Stimulated activated CD4-positive, alpha-beta T cell treated with anti-CD3 and anti-CD28 coated beads, Interleukin-1b, Interleukin-23, amount 100 ng/mL, for 1 hour (primary cell): ENCODE data around the gene AATK.
"Not testable (repeated sequence)": the region's sequence is repeated elsewhere in the genome, so short reads cannot be mapped to it uniquely, and the experiment has no call there.

ENCODE experiments used
- DNase-seq, 2 donors: peaks; one replicate each; pipeline ENCODE4 v3.0.0-alpha.2; 2020; ENCODE audit warnings: low read depth in 2 of 2

AATK gene

DNA sequence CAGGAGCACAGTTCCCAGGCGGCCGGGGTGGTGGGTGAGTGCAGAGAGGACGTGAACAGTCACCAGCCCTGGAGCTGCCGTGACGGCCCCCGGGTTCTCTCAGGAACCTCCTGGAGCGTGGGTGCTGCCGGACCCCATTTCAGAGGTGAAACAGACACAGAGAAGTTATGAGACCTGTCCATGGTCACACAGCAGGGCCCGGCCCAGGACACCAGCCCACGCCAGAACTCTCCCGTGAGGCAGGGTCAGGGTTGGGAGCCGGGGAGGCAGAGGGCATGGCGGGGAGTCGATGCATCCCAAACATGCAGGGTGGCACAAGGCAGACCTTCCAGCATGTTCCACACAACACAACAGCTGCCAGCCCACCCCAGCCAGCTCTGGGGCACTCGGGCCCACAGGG is 4.5 kb downstream of the AATK start:
- DNase-seq = no peak

- no peak for DNase-seq
These were observed 5.1 kb downstream of the AATK start for GRCh38 chr17:81160747-81161453.

DNA sequence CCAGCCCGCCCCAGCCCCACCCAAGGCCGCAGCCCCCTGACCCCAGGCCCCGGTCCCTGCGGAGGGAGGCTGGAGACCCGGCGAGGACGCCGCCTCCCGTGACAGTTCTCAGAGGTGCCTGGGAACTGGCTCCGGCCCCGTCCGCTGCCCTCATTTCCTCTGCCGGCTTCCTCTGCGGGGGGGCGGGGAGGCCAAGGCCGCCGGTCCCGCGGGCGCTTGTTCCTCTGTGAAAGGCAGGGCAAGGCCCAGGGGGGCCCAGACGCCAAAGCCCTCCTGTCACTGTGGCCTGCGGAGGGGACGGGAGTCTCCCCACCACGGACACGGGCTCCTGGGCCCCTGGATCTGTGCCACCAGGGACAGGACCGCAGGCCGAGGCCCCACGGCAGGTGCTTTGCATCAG is 5.7 kb downstream of the AATK start:
- no peak for DNase-seq

DNA sequence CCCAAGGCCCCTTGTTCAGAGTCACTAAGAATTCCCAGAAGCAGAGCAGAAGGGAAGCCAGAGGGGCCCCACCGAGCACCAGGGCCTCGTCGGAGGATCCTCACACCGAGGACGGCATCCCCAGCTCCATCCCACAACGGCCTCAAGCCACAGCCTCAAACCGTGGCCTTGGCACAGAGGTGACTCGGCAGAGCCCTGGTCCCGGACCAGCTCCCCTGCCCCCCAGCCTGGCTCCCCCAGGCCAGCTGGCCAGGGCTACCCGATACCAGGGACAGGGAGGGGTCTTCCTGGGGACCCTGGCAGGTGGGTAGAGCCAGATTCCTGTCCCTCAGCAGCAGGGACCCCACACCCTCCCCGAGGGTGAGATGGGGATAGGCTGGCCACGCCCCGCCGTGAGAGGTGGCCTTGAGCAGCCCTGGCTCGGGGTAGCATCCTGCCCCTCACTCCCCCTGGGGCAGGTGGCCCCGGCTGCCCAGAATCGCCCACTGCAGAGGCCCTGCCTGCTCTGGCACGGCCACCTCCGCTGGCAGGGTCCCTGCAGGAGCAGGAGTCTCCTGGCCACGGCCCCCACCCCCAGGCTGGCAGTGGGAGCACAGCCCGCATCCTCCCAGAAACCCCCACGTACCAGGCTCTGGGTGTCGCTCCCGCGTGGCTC is 6.3 kb downstream of the AATK start:
- no peak for DNase-seq

DNA sequence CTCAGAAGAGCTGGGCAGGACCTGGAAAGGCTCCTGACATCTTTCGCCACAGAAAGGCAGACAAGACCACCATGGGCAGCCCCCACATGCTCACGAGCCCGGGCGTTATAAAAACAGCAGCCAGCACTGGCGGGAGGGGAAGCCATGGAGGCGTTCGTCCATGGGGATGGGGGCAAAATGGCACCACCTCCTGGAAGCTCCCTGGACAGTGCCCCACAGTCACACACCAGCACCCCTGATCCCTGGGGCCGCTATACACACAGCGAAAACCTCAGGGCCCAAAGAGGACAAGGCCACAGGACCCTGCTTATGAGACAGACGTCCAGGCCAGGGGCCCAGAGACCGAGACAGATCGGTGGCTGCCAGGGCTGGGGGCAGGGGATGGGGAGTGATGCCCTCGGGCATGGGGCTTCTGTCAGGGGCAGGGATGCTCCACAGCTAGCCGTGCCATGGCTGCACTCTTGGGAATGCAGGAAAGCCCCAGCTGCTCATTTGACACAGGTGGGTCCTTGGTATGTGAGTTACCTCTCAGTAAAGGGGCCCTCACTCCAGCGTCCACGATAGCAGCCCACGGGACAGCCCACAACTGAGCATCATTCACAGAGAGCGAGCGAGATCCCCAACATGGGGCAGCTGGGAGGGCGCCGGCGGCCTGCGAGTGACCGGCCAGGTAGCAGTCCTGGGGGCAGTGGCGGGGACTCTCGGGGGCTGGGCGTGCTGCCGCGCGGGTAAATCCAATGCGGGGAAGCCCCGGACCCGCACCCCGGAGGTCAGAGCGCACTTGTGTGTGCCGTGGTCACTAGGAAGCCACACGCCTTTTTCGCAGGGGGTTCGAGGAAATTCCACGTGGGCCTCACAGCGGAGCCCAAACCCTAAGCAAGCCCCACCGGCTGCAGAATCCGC is 7.1 kb downstream of the AATK start:
- DNase-seq = no peak

DNA sequence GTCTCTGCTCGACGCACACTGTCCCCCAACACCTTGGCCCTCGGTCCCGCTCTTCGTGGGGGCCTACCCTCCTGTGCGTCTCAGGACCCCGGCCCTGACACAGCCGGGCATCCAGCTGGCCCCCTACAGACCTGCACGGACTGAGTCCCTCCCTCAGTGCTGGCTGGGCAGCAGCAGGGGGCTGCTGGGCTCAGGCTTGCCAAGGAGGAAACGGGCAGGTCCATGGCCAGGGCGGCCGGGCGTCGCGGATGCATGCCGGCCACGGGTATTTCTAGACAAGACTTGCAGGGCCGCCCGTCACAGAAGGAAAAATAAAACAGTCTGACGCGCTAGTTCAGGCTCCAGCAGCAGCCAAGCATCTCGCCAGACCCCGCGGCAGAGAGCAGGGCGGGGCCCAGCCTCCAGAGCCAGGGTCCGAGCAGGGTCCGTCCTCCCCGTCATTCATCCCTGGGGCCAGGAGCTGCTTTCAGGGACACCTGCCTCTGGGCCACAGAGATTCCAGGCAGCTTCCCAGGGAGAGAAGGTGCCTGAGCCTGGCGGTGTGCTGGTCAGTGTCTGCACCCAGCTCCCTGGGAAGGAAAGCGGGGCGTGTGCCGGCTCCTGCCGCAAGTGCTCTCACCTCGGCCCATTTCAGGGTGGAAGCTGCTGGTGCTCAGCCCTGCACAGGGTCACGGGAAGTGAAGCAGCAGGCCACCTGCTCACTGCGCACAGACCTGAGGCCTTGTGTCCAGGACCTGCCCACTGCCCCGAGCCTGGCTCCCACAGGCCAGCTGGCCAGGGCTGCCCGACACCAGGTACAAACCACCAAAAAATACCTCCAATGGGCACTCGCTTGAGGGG is 8.0 kb downstream of the AATK start:
- DNase-seq = no peak

- DNase-seq = no peak
These were observed 8.9 kb downstream of the AATK start for GRCh38 chr17:81156866-81157805.

DNA sequence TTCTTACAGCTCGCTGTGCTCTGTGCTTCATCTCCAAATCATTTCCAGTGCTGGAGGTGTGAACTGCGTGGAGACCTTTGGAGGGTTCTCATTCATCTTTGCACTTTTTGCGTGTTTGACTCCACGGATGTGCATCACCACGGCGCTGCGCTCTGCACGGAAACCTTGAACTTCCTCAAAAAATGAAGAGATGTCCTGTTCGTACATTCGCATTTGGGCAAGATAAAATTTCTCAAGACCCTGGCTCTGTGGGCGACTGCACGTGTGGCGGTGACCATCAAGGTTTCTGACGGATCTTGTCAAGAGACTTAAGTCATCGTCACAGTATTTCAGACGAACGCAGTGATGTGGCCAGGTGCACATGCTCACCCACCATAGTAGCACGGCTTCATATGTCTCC is 11.1 kb downstream of the AATK start:
- no peak for DNase-seq

GRCh38 chr17:81154016-81154415 is 12.0 kb downstream of the AATK start:
- DNase-seq = not testable (repeated sequence)

GRCh38 chr17:81153340-81153803 is 12.6 kb downstream of the AATK start:
- DNase-seq = no peak

DNA sequence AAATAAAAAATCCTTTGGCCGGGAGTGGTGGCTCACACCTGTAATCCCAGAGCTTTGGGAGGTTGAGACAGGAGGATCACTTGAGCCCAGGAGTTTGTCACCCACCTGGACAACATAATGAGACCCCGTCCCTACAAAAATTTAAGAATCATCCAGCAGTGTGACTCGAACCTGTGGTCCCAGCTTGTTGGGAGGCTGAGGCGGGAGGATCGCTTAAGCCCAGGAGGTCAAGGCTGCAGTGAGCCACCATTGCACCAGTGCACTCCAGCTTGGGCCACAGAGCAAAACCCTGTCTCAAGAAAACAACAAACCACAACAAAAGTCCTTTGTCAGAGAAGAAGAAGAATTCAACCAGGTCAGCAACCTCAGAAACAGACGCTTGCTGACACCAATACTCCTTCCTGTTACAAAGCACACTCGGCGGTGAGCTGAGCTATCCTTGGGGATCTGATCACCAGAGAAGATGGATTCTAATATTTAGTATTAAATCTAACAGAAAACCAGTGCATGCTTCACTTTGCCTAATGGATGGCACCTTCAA is 13.7 kb downstream of the AATK start:
- no peak for DNase-seq

- no peak for DNase-seq
These were observed 14.7 kb downstream of the AATK start for GRCh38 chr17:81151278-81151677.

- DNase-seq = no peak
These were observed 15.5 kb downstream of the AATK start for GRCh38 chr17:81150377-81151077.

DNA sequence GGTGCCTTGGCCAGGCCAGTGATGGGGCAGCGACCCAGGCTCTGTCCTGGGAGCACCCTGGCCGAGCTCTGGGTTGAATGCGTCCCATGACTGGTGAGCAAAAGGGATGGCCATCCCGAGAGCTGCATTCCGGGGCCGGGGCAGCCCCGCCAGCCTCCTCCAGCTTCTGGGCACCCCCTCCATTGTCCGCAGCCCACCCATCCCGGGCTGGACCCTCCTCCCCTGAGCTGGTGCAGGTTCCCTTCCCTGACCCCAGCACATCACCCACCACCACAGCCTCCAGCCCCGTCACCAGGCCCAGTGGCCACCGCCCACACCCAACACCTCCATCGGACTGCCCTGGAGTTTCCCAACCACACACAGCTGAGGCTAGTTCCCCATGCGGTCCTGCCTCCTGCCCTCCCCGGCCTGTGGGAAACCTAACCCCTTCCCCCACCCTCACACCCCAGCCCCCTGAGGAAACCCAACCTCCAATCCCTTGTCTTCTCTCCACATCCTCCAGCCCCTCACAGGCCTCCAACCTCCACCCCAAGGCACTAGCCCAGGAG is 17.0 kb downstream of the AATK start:
- no peak for DNase-seq

DNA sequence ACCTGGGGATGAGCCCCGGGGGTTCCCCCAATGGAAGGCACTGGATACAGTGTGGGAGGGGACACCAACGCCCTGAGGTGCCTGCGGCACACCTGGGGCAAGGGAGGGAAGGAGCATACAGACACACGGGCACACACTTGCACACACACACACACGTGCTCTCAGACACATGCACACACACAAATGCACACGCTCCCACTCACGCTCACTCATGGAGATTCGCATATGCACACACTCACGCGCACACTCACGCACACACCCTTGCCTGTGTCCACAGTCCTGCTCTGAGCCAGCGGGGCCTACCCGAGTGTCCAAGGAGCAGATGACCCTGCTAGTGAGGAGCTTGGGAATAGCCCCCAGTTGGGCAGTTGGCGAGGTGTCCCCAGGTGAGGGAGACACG is 17.4 kb downstream of the AATK start:
- no peak for DNase-seq

GRCh38 chr17:81147701-81148100 is 18.3 kb downstream of the AATK start:
- DNase-seq = no peak

GRCh38 chr17:81146208-81146607 is 19.8 kb downstream of the AATK start:
- DNase-seq = not testable (repeated sequence)

GRCh38 chr17:81144423-81144781 is 21.6 kb downstream of the AATK start:
- DNase-seq = no peak

GRCh38 chr17:81143717-81144422 is 22.2 kb downstream of the AATK start:
- no peak for DNase-seq
